HEK293T (cell line): Measurements from ENCODE around the gene CST7.

ENCODE experiments used
- CTCF ChIA-PET: fragments of 350-600 bp; formaldehyde crosslinking; extraction: SDS; loops from one replicate; lab custom pipeline; 2021; ENCODE audit warnings: antibody characterized with exemption, inconsistent platforms; lab: Yijun Ruan, JAX
- POLR2A ChIA-PET: fragments of 350-600 bp; formaldehyde crosslinking; extraction: SDS; loops from one replicate; lab custom pipeline; 2020; ENCODE audit warnings: antibody characterized with exemption, inconsistent platforms; lab: Yijun Ruan, JAX
- DNase-seq: peaks from one replicate; pipeline ENCODE4 v3.0.0; 2012; ENCODE audit warnings: mixed read lengths; ENCODE audit errors: extremely low spot score
- ARNT ChIP-seq: fragments of 450-650 bp; IDR thresholded peaks from 2 replicates; pipeline ENCODE4 v1.6.1; 2017; ENCODE audit warnings: mild to moderate bottlenecking
- BHLHE40 ChIP-seq: fragments of 450-650 bp; IDR thresholded peaks from 2 replicates; pipeline ENCODE4 v1.6.1; 2016; ENCODE audit warnings: mild to moderate bottlenecking, moderate library complexity, borderline replicate concordance
- CTBP1 ChIP-seq: fragments of 450-650 bp; IDR thresholded peaks from 2 replicates; pipeline ENCODE4 v1.6.1; 2016; ENCODE audit warnings: borderline replicate concordance
- ELF4 ChIP-seq: fragments of 450-650 bp; IDR thresholded peaks from 2 replicates; pipeline ENCODE4 v1.6.1; 2017; ENCODE audit warnings: antibody characterized with exemption
- FOXA1 ChIP-seq: fragments of 450-650 bp; IDR thresholded peaks from 2 replicates; pipeline ENCODE4 v1.6.1; 2016; ENCODE audit warnings: mild to moderate bottlenecking
- FOXK2 ChIP-seq: fragments of 450-650 bp; IDR thresholded peaks from 2 replicates; pipeline ENCODE4 v1.6.1; 2016; ENCODE audit warnings: mild to moderate bottlenecking
- FOXM1 ChIP-seq: fragments of 450-650 bp; IDR thresholded peaks from 2 replicates; pipeline ENCODE4 v1.6.1; 2017; ENCODE audit warnings: mild to moderate bottlenecking, borderline replicate concordance
- HDGF ChIP-seq: fragments of 450-650 bp; IDR thresholded peaks from 2 replicates; pipeline ENCODE4 v1.6.1; 2017; ENCODE audit warnings: antibody characterized with exemption, borderline replicate concordance
- L3MBTL2 ChIP-seq: fragments of 450-650 bp; conservative IDR thresholded peaks from 2 replicates; pipeline ENCODE4 v1.6.1; 2016; ENCODE audit warnings: mild to moderate bottlenecking
- LEF1 ChIP-seq: fragments of 450-650 bp; IDR thresholded peaks from 2 replicates; pipeline ENCODE4 v1.6.1; 2017; ENCODE audit warnings: mild to moderate bottlenecking, borderline replicate concordance
- NFRKB ChIP-seq: fragments of 450-650 bp; IDR thresholded peaks from 2 replicates; pipeline ENCODE4 v1.6.1; 2016; ENCODE audit warnings: mild to moderate bottlenecking, moderate library complexity
- SP1 ChIP-seq: fragments of 450-650 bp; IDR thresholded peaks from 2 replicates; pipeline ENCODE4 v1.6.1; 2017
- SUZ12 ChIP-seq: fragments of 450-650 bp; IDR thresholded peaks from 2 replicates; pipeline ENCODE4 v1.6.1; 2016; ENCODE audit warnings: mild to moderate bottlenecking
- TARDBP ChIP-seq: fragments of 450-650 bp; IDR thresholded peaks from 2 replicates; pipeline ENCODE4 v1.6.1; 2016
- ZNF384 ChIP-seq: fragments of 450-650 bp; IDR thresholded peaks from 2 replicates; pipeline ENCODE4 v1.6.1; 2016
- TF ChIP-seq, protein P1 (sequence below): fragments of 450-650 bp; IDR thresholded peaks from 2 replicates; pipeline ENCODE4 v1.6.1; 2016

CST7 gene

DNA sequence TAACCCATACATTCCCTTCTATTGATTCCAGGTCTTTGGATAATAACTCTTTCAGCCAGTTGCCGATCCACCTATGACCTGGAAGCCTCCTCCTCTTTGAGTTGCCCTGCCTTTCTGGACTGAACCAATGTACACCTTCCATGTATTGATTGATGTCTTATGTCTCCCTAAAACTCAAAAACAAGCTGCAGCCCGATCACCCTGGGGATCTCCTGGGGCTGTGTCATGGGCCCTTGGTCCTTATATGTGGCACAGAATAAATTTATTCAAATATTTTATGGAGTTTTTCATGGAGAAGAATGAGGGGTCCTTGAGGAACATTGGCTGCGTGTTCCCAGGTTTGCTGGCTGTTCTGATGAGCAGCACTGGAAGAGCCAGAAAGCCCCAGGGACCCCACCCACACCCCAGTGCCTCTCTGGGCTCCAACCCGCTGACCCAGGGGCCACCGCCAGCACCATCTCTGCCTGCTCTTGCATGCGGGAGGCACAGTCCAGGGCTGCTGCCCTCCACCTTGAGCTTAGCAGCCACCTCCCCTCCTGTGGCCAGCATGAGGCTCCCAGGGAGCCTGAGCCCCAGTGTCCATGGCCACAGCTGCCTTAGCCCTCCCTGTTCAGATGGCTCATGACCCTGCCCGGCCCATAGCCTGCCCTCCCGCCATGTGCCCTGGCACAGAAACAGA lies 36.5 kb upstream of the CST7 start:
- no peak for TF ChIP-seq ELF4
- no peak for TF ChIP-seq SP1
- no peak for TF ChIP-seq BHLHE40
- no peak for TF ChIP-seq ZNF384
- POLR2A ChIA-PET = no interaction called here
- DNase-seq = no peak
- CTCF ChIA-PET = interaction anchor here (0.6 kb wide), 1 partner anchor 749 kb away, joined by 3 read pairs; no protein-coding TSS in a partner anchor

DNA sequence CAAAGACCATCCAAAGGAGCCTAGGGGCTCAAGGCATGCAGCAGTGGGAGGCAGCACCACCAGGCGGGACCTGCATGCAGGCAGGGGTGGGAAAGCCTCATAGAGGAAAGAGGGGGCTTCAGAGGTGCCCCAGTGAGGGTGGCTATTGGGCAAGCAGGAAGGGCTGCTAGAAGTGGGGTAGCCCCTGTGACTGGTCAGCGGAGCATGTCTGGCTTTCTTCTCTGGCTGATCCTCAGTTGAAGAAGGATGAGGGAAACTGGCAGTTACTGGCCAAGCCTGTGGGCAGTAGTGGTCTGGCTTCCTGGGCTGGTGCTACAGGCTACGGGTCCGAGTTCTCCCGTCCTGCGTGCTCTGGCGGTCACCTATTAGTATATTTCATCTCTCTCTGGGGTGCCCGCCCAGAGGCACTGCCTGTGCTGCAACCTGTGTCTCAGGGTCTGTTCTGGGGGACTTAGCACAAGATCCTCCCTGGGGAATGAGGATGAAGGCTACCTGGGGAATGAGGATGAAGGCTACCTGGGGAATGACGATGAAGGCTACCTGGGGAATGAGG lies 35.9 kb upstream of the CST7 start:
- TF ChIP-seq ELF4 (no peak), LEF1 (no peak), NFRKB (no peak), FOXA1 (no peak), SUZ12 (no peak)
- DNase-seq = no peak
- ChIA-PET POLR2A (no interaction called here), CTCF (no interaction called here)

DNA sequence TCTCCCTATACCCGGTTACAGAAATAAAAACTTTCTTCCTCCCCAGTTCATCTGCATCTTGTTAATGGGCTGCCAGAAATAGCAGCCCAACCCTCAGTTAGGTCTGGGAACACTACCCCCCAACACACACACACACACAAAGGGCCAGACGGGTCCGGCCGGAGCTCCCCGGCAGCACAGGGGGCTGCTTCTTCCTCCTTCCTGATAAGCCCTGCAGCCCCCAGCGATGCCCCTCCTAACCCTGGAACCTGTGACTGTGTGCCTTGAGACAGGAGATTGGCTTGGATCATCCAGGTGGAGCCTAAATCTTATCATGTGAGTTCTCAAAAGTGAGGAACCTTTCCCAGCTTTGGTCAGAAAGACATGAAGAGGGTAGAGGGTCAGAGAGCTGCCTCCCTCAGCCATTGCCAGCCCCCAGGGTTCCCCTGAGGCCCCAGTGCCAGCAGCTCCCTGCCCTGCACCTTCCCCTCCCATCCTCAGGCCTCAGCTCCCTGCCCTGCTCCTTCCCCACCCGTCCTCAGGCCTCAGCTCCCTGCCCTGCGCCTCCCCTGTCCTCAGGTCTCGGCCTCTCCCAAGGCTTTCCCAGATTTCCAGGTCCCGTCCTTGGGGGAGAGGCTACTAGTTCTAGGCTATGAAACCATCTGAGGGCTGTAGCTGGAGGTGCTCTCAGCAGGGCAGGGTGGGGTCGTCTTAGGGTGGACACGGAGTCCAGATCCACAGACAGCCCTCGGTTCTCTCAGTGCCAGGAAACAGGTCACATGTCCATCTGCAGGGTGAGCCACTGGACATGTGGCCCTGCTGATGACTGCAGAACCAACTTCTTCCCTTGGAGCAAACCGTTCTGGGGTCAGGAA lies 34.5 kb upstream of the CST7 start:
- no peak for DNase-seq
- ChIA-PET CTCF (no interaction called here), POLR2A (no interaction called here)
- TF ChIP-seq, protein P1, sequence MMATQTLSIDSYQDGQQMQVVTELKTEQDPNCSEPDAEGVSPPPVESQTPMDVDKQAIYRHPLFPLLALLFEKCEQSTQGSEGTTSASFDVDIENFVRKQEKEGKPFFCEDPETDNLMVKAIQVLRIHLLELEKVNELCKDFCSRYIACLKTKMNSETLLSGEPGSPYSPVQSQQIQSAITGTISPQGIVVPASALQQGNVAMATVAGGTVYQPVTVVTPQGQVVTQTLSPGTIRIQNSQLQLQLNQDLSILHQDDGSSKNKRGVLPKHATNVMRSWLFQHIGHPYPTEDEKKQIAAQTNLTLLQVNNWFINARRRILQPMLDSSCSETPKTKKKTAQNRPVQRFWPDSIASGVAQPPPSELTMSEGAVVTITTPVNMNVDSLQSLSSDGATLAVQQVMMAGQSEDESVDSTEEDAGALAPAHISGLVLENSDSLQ = no peak
- TF ChIP-seq FOXA1 = no peak

DNA sequence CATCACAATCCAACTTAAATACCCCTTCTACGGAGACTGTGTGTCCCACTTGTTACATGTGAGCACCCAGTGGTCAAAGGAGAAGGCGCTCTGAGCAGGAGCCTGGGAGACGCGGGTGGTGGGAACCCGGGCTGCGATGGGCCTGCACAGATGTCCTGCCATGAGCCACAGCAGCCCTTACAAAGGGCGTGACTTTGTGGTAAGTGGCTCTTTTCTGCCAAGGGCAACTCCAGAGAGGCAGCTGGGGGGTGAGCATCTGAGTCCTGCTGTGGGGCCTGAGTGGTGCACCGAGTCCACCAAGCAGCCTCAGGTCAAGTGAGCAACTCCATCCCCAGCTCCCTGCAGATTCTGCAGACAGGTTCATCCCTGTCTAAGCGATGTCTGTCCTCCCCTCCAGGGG lies 33.6 kb upstream of the CST7 start:
- DNase-seq = no peak
- CTCF ChIA-PET = no interaction called here
- TF ChIP-seq LEF1 = no peak
- TF ChIP-seq CTBP1 = no peak
- no peak for TF ChIP-seq FOXM1
- TF ChIP-seq ZNF384 = no peak
- TF ChIP-seq TARDBP = no peak
- no peak for TF ChIP-seq SP1
- TF ChIP-seq FOXA1 = no peak
- no peak for TF ChIP-seq BHLHE40
- TF ChIP-seq NFRKB = no peak
- no peak for TF ChIP-seq L3MBTL2
- no peak for TF ChIP-seq FOXK2
- no peak for TF ChIP-seq ARNT
- POLR2A ChIA-PET = no interaction called here

DNA sequence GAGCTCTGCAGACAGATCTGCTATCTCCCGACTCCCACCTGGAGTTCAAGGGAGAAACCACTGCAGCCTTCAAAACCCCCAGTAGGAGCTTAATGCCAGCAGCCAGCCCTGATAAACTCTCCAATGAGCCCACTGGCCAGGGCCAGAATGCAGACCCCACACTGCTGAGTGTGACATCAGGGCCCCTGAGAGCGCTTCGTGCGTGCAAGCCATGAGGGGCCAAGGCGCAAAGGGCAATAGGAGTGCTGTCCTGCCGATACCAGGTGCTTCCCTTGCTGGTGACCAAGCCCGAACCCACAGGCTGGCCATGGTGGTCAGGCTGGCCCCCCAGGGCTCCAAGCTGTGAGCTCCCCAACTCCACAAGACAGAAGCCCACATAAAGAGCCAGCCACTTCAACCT lies 33.2 kb upstream of the CST7 start:
- DNase-seq = no peak
- ChIA-PET CTCF (no interaction called here), POLR2A (no interaction called here)
- TF ChIP-seq FOXK2 (no peak), BHLHE40 (no peak), FOXM1 (no peak), ARNT (no peak), ELF4 (no peak), SP1 (no peak), ZNF384 (no peak), LEF1 (no peak), L3MBTL2 (no peak), FOXA1 (no peak)
- TF ChIP-seq, protein P1 = no peak

DNA sequence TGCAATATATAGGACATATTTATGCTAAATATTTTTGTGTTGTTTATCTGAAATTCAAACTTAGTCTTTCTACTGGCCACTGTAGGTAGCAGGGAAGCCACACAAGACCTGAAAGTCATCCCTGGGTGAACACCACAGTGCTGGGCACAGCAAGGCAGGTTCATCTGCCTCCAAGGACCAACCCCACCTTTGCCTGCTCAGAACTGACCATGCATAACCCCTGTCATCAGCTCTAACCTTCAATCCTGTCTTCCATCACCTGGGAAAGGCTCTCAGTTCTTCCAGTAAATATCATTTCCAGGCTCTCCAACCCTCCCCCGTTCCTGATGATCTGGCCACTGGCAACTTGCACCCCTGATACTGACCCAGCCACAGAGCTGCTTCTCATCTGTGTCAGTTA lies 32.7 kb upstream of the CST7 start:
- DNase-seq = no peak
- CTCF ChIA-PET = interaction anchor here (0.6 kb wide), 1 partner anchor 1013 kb away, joined by 3 read pairs; no protein-coding TSS in a partner anchor
- TF ChIP-seq FOXA1 (no peak), FOXM1 (no peak), TARDBP (no peak), NFRKB (no peak), HDGF (no peak), ARNT (no peak), SP1 (no peak), ZNF384 (no peak), L3MBTL2 (no peak), LEF1 (no peak), BHLHE40 (no peak), FOXK2 (no peak), SUZ12 (no peak), CTBP1 (no peak), ELF4 (no peak)
- TF ChIP-seq, protein P1 = no peak

More for the DNA sequence above, 32.7 kb upstream of the CST7 start:
- POLR2A ChIA-PET = no interaction called here
